HEK293T (cell line): ENCODE results near the gene EAF2.

Source experiments
- ELF4 ChIP-seq: fragments of 450-650 bp; IDR thresholded peaks from 2 replicates; pipeline ENCODE4 v1.6.1; 2017; ENCODE audit warnings: antibody characterized with exemption
- FOXK2 ChIP-seq: fragments of 450-650 bp; IDR thresholded peaks from 2 replicates; pipeline ENCODE4 v1.6.1; 2016; ENCODE audit warnings: mild to moderate bottlenecking
- SP1 ChIP-seq: fragments of 450-650 bp; IDR thresholded peaks from 2 replicates; pipeline ENCODE4 v1.6.1; 2017
- TARDBP ChIP-seq: fragments of 450-650 bp; IDR thresholded peaks from 2 replicates; pipeline ENCODE4 v1.6.1; 2016

DNA sequence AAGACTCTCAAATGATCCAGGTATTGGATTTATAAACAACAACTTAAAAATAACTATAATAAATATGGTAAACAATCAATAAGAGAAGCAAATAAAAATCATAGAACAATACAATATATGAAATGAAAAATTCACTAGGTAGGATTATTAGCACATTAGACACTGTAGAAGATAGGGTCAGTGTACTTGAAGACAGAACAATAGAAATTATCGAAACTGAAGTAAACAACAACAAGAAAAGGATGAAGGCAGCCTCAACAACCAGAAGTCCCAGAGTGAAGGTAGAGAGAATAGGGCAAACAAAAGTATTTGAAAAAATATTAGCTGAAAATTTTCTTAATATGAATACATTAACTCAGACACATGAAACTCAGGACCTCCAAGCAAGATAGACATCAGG, 12.0 kb upstream of the EAF2 start:
- TF ChIP-seq SP1 (no peak), FOXK2 (no peak), TARDBP (no peak), ELF4 (no peak)
